GM19043 (cell line): ENCODE data around the gene PCDHGA1.
A peak's percentile ranks its signal among the peaks of the same experiment; 100 is the strongest.
"Not testable (repeated sequence)": the region's sequence is repeated elsewhere in the genome, so short reads cannot be mapped to it uniquely, and the experiment has no call there.

ENCODE experiments used
- ATAC-seq: cut with Tn5 transposase; IDR thresholded peaks from one replicate; pipeline ENCODE4 v1.9.1; 2021; ENCODE audit warnings: low read depth; ENCODE audit not compliant: unreplicated experiment

Gene PCDHGA1

GRCh38 chr5:141330299-141331080 is at the start of gene PCDHGA1:
Gene PCDHGA1, plus strand, starts transcription at chr5:141330514.
- ATAC-seq: no peak

- ATAC-seq: no peak
Observed at GRCh38 chr5:141298376-141298775, 31.9 kb upstream of the PCDHGA1 start.

- no peak for ATAC-seq
Observed at GRCh38 chr5:141303756-141304155, 26.6 kb upstream of the PCDHGA1 start, which contains the start of gene SLC25A2. Gene SLC25A2, minus strand, starts transcription at chr5:141304049. Its CDS starts 184 bp downstream, at chr5:141303865.

- no peak for ATAC-seq
Observed at GRCh38 chr5:141306630-141307029, 23.7 kb upstream of the PCDHGA1 start.

GRCh38 chr5:141313711-141314110 is 16.6 kb upstream of the PCDHGA1 start:
- no peak for ATAC-seq

GRCh38 chr5:141316963-141317362 is 13.4 kb upstream of the PCDHGA1 start:
- not testable (repeated sequence) for ATAC-seq

GRCh38 chr5:141319202-141319601 is 11.1 kb upstream of the PCDHGA1 start:
- no peak for ATAC-seq

GRCh38 chr5:141319699-141320098 is 10.6 kb upstream of the PCDHGA1 start:
- ATAC-seq: no peak

- ATAC-seq: peak; percentile 89
Observed at GRCh38 chr5:141320225-141321169, 9.8 kb upstream of the PCDHGA1 start, which contains the start of gene TAF7. Gene TAF7, minus strand, starts transcription at chr5:141320784. Its CDS starts 740 bp downstream, at chr5:141320044.

- ATAC-seq: no peak
Observed at GRCh38 chr5:141322261-141322660, 8.1 kb upstream of the PCDHGA1 start.

- ATAC-seq: peak; percentile 91
Observed at GRCh38 chr5:141326088-141326854, 4.0 kb upstream of the PCDHGA1 start.

- no peak for ATAC-seq
Observed at GRCh38 chr5:141328231-141328630, 2.1 kb upstream of the PCDHGA1 start.

- not testable (repeated sequence) for ATAC-seq
Observed at GRCh38 chr5:141332571-141332970, 2.3 kb downstream of the PCDHGA1 start.

- no peak for ATAC-seq
Observed at GRCh38 chr5:141338538-141339306, 8.4 kb downstream of the PCDHGA1 start, which contains the start of gene PCDHGA2. Gene PCDHGA2, plus strand, starts transcription at chr5:141338760.

- not testable (repeated sequence) for ATAC-seq
Observed at GRCh38 chr5:141340781-141341354, 10.6 kb downstream of the PCDHGA1 start.

- no peak for ATAC-seq
Observed at GRCh38 chr5:141342773-141343172, 12.5 kb downstream of the PCDHGA1 start.

GRCh38 chr5:141343242-141343952 is 13.1 kb downstream of the PCDHGA1 start, which contains the start of gene PCDHGA3:
Gene PCDHGA3, plus strand, starts transcription at chr5:141343829. Its CDS starts 205 bp downstream, at chr5:141344034.
- ATAC-seq: no peak

GRCh38 chr5:141343953-141344463 is 13.7 kb downstream of the PCDHGA1 start:
- no peak for ATAC-seq
